HG02798 (cell line): ENCODE results near the gene IYD.
"Not testable (repeated sequence)": the region's sequence is repeated elsewhere in the genome, so short reads cannot be mapped to it uniquely, and the experiment has no call there.

Source experiments
- ATAC-seq: cut with Tn5 transposase; IDR thresholded peaks from one replicate; pipeline ENCODE4 v1.9.1; 2021; ENCODE audit warnings: mild to moderate bottlenecking; ENCODE audit not compliant: unreplicated experiment, poor library complexity

The IYD gene

GRCh38 chr6:150426198-150426597 is 57.4 kb downstream of the IYD start:
- no peak for ATAC-seq

GRCh38 chr6:150427037-150427602 is 58.3 kb downstream of the IYD start:
- no peak for ATAC-seq

GRCh38 chr6:150427843-150428242 is 59.0 kb downstream of the IYD start:
- ATAC-seq = no peak

GRCh38 chr6:150430815-150431214 is 62.0 kb downstream of the IYD start:
- no peak for ATAC-seq

GRCh38 chr6:150435360-150435759 is 66.5 kb downstream of the IYD start:
- no peak for ATAC-seq

GRCh38 chr6:150435832-150436231 is 67.0 kb downstream of the IYD start:
- no peak for ATAC-seq

- ATAC-seq = no peak
Observed at GRCh38 chr6:150439373-150439772, 70.6 kb downstream of the IYD start.

GRCh38 chr6:150443621-150444020 is 74.8 kb downstream of the IYD start:
- ATAC-seq = no peak

- ATAC-seq = no peak
Observed at GRCh38 chr6:150444308-150444707, 75.5 kb downstream of the IYD start.

GRCh38 chr6:150445486-150445885 is 76.7 kb downstream of the IYD start:
- no peak for ATAC-seq

GRCh38 chr6:150448221-150448620 is 79.4 kb downstream of the IYD start:
- ATAC-seq = no peak

GRCh38 chr6:150449055-150449454 is 80.2 kb downstream of the IYD start:
- ATAC-seq = not testable (repeated sequence)

- ATAC-seq = no peak
Observed at GRCh38 chr6:150450918-150451317, 82.1 kb downstream of the IYD start.

GRCh38 chr6:150451807-150452427 is 83.1 kb downstream of the IYD start:
- no peak for ATAC-seq

GRCh38 chr6:150452428-150453243 is 83.8 kb downstream of the IYD start:
- ATAC-seq = no peak

GRCh38 chr6:150453357-150453756 is 84.5 kb downstream of the IYD start:
- no peak for ATAC-seq
